Tibial nerve (tissue), 4 donors: ENCODE results near the gene CDKN2B-AS1. TPM values are rescaled to one million over a fixed set of nuclear protein-coding genes. Genes with fewer than 3 reads are reported as not detected.
A peak's percentile ranks its signal among the peaks of the same experiment; 100 is the strongest.
"Not testable (repeated sequence)": the region's sequence is repeated elsewhere in the genome, so short reads cannot be mapped to it uniquely, and the experiment has no call there.

Experiments used
- DNase-seq, 2 donors: peaks; one replicate each; pipeline ENCODE4 v3.0.0-alpha.2; 2019; ENCODE audit warnings: low spot score in 2 of 2
- H3K27ac ChIP-seq, 4 donors: fragments of 200-600 bp; sonication (generic) in 3 of 4; one replicate each; pipeline ENCODE4 v1.5.1; 2017 to 2019; ENCODE audit warnings: mild to moderate bottlenecking in 1 of 4
- H3K27me3 ChIP-seq, 2 donors: fragments of 200-600 bp; sonication (generic) in 1 of 2; one replicate each; pipeline versions ENCODE4 v1.5.1 to v1.6.0; 2017 to 2019
- H3K36me3 ChIP-seq, 3 donors: fragments of 200-600 bp; sonication (generic); one replicate each; pipeline ENCODE4 v1.5.1; 2018 to 2019
- H3K4me1 ChIP-seq, 4 donors: fragments of 200-600 bp; sonication (generic) in 3 of 4; one replicate each; pipeline ENCODE4 v1.5.1; 2017 to 2019
- H3K4me3 ChIP-seq, 4 donors: fragments of 200-600 bp; sonication (generic) in 3 of 4; one replicate each; pipeline ENCODE4 v1.5.1; 2017 to 2019; ENCODE audit warnings: mild to moderate bottlenecking in 1 of 4, moderate library complexity in 1 of 4
- H3K9me3 ChIP-seq, 4 donors: fragments of 200-600 bp; sonication (generic) in 3 of 4; one replicate each; pipeline ENCODE4 v1.5.1; 2017 to 2019
- CTCF ChIP-seq, 5 experiments: fragments of 200-600 bp in 3 of 5; fragments of 450-650 bp in 2 of 5; sonication (generic) in 3 of 5; IDR thresholded peaks; one replicate each; pipeline ENCODE4 v1.5.1; 2016 to 2019; ENCODE audit warnings: antibody characterized with exemption in 5 of 5, mild to moderate bottlenecking in 3 of 5, moderate library complexity in 2 of 5
- EP300 ChIP-seq, 2 donors: sonication (generic); formaldehyde crosslinking; IDR thresholded peaks; one replicate each; pipeline ENCODE4 v1.6.1; 2017; ENCODE audit warnings: antibody characterized with exemption in 2 of 2, mild to moderate bottlenecking in 1 of 2
- POLR2A ChIP-seq, 2 donors: fragments of 450-650 bp; IDR thresholded peaks; one replicate each; pipeline ENCODE4 v1.6.1; 2017; ENCODE audit warnings: antibody characterized with exemption in 2 of 2, mild to moderate bottlenecking in 2 of 2, moderate library complexity in 2 of 2
- WGBS, 2 donors: methylation state at CpG; one replicate each; pipeline ENCODE4 v1.1.5; 2018; 5-methylcytosine and 5-hydroxymethylcytosine counted together
- total RNA-seq, 4 donors: library from RNA; depleted of rRNA; stranded (reverse); fragments of >200 nt; gene quantifications; one replicate each; pipeline ENCODE4 v1.1.0, GENCODE V29; 2016

Gene CDKN2B-AS1
- total RNA-seq, 4 donors from 2014 or later: 0.59 to 1.5 (median 0.90) TPM; not detected in 1

GRCh38 chr9:22054529-22054928 is 59.9 kb downstream of the CDKN2B-AS1 start:
- Histone ChIP-seq H3K4me3 (no peak overlapping the region), H3K4me1 (peaks cover 0 to 19% (median 7%) of the 10 kb centered on the region in 4 donors), H3K27ac (no peak overlapping the region), H3K27me3 (no peaks in the 10 kb centered on the region), H3K9me3 (no peaks in the 10 kb centered on the region), H3K36me3 (no peaks in the 10 kb centered on the region)
- DNase-seq: no peak
- TF ChIP-seq POLR2A (IDR thresholded peaks at IDR 0.05) (no peak), CTCF (IDR thresholded peaks at IDR 0.05) (no peak), EP300 (IDR thresholded peaks at IDR 0.05) (no peak)
- 95 to 99% methylated on average over 2 of the region's 2 CpGs for WGBS, 2 donors

GRCh38 chr9:22055090-22055489 is 60.5 kb downstream of the CDKN2B-AS1 start:
- TF ChIP-seq POLR2A (IDR thresholded peaks at IDR 0.05) (no peak), CTCF (IDR thresholded peaks at IDR 0.05) (no peak), EP300 (IDR thresholded peaks at IDR 0.05) (no peak)
- Histone ChIP-seq H3K27ac (no peak overlapping the region), H3K4me1 (peaks cover 0 to 19% (median 7%) of the 10 kb centered on the region in 4 donors), H3K9me3 (no peaks in the 10 kb centered on the region), H3K4me3 (no peak overlapping the region), H3K36me3 (no peaks in the 10 kb centered on the region), H3K27me3 (no peaks in the 10 kb centered on the region)
- DNase-seq: no peak

- TF ChIP-seq CTCF (IDR thresholded peaks at IDR 0.05) (no peak), POLR2A (IDR thresholded peaks at IDR 0.05) (no peak), EP300 (IDR thresholded peaks at IDR 0.05) (no peak)
- WGBS, 2 donors: 58 to 72% methylated on average over 3 of the region's 3 CpGs
- H3K27ac ChIP-seq: no peak overlapping the region
- no peaks in the 10 kb centered on the region for H3K27me3 ChIP-seq
- H3K4me3 ChIP-seq: no peak overlapping the region
- no peaks in the 10 kb centered on the region for H3K9me3 ChIP-seq
- DNase-seq: no peak
- H3K36me3 ChIP-seq: no peaks in the 10 kb centered on the region
- H3K4me1 ChIP-seq: peaks cover 0 to 19% (median 7%) of the 10 kb centered on the region in 4 donors
Measured at GRCh38 chr9:22056402-22056801, 61.8 kb downstream of the CDKN2B-AS1 start.

DNA sequence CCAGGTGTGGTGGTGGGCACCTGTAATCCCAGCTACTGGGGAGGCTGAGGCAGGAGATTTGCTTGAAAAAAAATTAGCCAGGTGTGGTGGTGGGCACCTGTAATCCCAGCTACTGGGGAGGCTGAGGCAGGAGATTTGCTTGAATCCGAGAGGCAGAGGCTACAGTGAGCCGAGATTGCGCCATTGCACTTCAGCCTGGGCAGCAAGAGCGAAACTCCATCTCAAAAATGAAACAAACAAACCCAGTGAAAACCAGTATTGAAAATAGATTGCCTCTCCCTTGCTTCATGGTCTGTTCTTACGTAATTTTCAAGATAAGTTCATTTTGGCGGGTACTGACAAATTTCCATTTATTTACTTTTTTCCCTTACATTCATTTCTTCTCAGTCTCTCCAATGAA is 63.4 kb downstream of the CDKN2B-AS1 start:
- H3K27me3 ChIP-seq, H3K4me1 ChIP-seq, H3K9me3 ChIP-seq, H3K4me3 ChIP-seq, H3K27ac ChIP-seq, H3K36me3 ChIP-seq, DNase-seq: not testable (repeated sequence)
- 96 to 97% methylated on average over 6 of the region's 6 CpGs for WGBS, 2 donors

- DNase-seq: peak in 1 of 2 donors; percentile 11
- WGBS, 2 donors: 83 to 85% methylated on average over 4 of the region's 4 CpGs
- Histone ChIP-seq H3K27ac (no peak overlapping the region), H3K4me3 (no peak overlapping the region), H3K27me3 (no peaks in the 10 kb centered on the region), H3K9me3 (no peaks in the 10 kb centered on the region), H3K36me3 (no peaks in the 10 kb centered on the region), H3K4me1 (peaks cover 0 to 3% (median 0%) of the 10 kb centered on the region in 4 donors)
- TF ChIP-seq CTCF (IDR thresholded peaks at IDR 0.05) (no peak), EP300 (IDR thresholded peaks at IDR 0.05) (peak in 1 of 2 donors; percentile 25)
Measured at GRCh38 chr9:22060831-22061383, 66.3 kb downstream of the CDKN2B-AS1 start.

GRCh38 chr9:22064957-22065356 is 70.4 kb downstream of the CDKN2B-AS1 start:
- Histone ChIP-seq H3K27ac (no peak overlapping the region), H3K9me3 (no peaks in the 10 kb centered on the region), H3K27me3 (no peaks in the 10 kb centered on the region), H3K36me3 (no peaks in the 10 kb centered on the region), H3K4me1 (peaks cover 0 to 3% (median 0%) of the 10 kb centered on the region in 4 donors), H3K4me3 (no peak overlapping the region)
- DNase-seq: no peak
- WGBS, 2 donors: 66 to 85% methylated on average over 2 of the region's 2 CpGs
- TF ChIP-seq CTCF (IDR thresholded peaks at IDR 0.05): no peak
- no peak for TF ChIP-seq POLR2A (IDR thresholded peaks at IDR 0.05)
- no peak for TF ChIP-seq EP300 (IDR thresholded peaks at IDR 0.05)
